Measurements from ENCODE around the gene ADIPOR2.

DNA sequence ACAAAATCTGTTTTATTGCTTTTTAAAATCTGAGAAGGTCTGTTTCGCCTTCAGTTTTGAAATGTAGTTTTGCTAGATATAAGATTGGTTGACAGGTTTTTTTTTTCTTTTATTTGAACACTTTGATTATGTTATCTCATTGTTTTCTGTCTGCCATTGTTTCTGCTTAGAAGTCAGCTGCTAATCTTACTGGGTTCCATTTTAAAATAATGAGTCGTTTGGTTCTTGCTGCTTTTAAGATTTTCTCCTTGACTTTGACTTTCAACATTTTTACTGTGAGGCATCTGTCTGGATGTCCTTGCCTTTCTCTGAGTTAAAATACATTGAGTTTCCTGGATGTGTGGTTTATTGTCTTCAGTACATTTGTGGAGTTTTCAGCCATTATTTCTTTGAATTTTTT lies 56.7 kb downstream of the ADIPOR2 start:
- TF ChIP-seq, protein P1, sequence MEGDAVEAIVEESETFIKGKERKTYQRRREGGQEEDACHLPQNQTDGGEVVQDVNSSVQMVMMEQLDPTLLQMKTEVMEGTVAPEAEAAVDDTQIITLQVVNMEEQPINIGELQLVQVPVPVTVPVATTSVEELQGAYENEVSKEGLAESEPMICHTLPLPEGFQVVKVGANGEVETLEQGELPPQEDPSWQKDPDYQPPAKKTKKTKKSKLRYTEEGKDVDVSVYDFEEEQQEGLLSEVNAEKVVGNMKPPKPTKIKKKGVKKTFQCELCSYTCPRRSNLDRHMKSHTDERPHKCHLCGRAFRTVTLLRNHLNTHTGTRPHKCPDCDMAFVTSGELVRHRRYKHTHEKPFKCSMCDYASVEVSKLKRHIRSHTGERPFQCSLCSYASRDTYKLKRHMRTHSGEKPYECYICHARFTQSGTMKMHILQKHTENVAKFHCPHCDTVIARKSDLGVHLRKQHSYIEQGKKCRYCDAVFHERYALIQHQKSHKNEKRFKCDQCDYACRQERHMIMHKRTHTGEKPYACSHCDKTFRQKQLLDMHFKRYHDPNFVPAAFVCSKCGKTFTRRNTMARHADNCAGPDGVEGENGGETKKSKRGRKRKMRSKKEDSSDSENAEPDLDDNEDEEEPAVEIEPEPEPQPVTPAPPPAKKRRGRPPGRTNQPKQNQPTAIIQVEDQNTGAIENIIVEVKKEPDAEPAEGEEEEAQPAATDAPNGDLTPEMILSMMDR (IDR thresholded peaks at IDR 0.05): no peak
- TF ChIP-seq EZH2 (IDR thresholded peaks at IDR 0.05): no peak

Data from neural progenitor cell (in vitro differentiated cells).